ENCODE measurements around the gene ZFP14. TPM values are rescaled to one million over a fixed set of nuclear protein-coding genes. Genes with fewer than 3 reads are reported as not detected.

Gene ZFP14
- total RNA-seq: 10 to 100 TPM in 2 of 4 donors, 1 to 10 TPM in 2; 8.6 to 14.9 (median 10.5) TPM

DNA sequence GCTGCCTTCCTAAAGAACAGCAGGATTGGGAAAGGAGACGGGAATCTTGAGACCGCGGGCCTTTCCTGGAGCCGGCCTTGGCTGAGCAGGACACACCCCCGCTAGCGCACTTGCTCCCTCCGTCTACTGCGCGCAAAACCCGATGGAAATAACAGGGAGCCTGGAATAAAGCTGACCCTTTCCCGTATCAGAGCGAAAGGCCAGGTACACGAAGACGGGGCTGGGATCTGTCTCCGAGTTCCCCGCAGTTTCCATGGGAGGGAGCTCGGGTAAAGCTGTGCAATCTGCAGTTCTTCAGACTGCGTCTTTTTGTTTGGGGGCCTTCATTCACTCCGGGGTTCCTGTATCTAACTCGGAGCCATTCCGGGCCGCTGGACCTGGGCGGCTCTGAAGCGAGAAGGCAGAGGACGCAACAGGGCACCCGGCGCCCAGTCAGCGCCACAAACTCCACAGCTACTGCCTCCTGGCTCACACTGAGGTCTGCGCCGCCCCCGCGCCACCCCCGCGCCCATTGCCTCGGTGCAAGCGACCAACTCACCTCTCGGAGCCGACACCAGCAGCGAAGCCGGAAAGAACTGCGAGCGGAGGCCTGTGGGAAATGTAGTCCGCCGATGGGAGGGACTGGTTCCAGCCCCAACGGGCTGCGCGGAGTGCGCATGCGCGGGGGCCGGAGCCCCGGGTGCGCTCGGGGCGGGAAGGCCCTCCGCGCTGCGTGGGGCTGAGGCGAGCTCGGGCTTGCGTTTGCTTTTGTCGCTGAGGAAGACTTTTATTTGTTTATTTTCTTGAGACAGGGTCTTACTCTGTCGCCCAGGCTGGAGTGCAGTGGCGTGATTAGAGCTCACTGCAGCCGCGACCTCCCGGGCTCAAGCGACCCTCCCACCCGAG, at the start of gene ZFP14:
TSS of gene ZFP14 (minus strand) at position 577 of the 885 bp plus-strand sequence. CDS start 11,309 bp downstream, outside the sequence.
- WGBS, 2 donors: 1 to 3% methylated on average over 60 to 68 of the region's 69 CpGs

DNA sequence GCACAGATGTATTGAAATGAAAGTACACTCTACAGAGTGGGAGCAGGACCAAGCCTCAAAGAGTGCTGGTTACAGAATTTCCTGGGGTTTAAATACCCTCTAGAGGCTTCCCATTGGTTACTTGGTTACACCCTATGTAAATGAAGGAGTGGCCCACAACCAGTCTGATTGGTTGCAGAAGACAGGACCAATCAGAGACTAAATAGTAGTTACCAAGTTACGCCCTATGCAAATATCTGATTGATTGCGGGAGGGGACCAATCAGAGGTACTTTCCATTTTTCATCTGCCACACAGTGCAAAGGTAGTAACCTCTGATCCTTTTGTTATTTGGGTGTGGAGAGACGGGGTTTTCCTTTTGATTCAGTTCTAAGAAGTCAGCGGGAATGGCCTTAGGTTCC, 44.9 kb upstream of the ZFP14 start:
- DNase-seq: no peak
- no peaks in the 10 kb centered on the region for H3K4me1 ChIP-seq
- 86 to 92% methylated on average over 4 of the region's 4 CpGs for WGBS, 2 donors
- no peaks in the 10 kb centered on the region for H3K9me3 ChIP-seq
- intact Hi-C loops (cut with DNase I): no loop called here
- TF ChIP-seq POLR2A (IDR thresholded peaks at IDR 0.05): no peak
- TF ChIP-seq, protein P1, sequence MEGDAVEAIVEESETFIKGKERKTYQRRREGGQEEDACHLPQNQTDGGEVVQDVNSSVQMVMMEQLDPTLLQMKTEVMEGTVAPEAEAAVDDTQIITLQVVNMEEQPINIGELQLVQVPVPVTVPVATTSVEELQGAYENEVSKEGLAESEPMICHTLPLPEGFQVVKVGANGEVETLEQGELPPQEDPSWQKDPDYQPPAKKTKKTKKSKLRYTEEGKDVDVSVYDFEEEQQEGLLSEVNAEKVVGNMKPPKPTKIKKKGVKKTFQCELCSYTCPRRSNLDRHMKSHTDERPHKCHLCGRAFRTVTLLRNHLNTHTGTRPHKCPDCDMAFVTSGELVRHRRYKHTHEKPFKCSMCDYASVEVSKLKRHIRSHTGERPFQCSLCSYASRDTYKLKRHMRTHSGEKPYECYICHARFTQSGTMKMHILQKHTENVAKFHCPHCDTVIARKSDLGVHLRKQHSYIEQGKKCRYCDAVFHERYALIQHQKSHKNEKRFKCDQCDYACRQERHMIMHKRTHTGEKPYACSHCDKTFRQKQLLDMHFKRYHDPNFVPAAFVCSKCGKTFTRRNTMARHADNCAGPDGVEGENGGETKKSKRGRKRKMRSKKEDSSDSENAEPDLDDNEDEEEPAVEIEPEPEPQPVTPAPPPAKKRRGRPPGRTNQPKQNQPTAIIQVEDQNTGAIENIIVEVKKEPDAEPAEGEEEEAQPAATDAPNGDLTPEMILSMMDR (IDR thresholded peaks at IDR 0.05): no peak
- no peaks in the 10 kb centered on the region for H3K36me3 ChIP-seq
- no peak overlapping the region for H3K4me3 ChIP-seq (replicated peaks in 1 of 3)
- H3K27ac ChIP-seq: no peak overlapping the region
- H3K27me3 ChIP-seq: no peaks in the 10 kb centered on the region

More for the DNA sequence above, at the start of gene ZFP14:
- Histone ChIP-seq H3K9me3 (no peaks in the 10 kb centered on the region), H3K27ac (peak within 1 kb of the TSS; percentile 46 to 81 (median 66)), H3K4me1 (peaks cover 10 to 13% of the 10 kb centered on the region in 2 donors), H3K36me3 (no peaks in the 10 kb centered on the region), H3K27me3 (no peaks in the 10 kb centered on the region), H3K4me3 (replicated peaks in 1 of 3) (peak within 1 kb of the TSS; percentile 54 to 91 (median 54))
- peak; percentile 93 to 95 for DNase-seq
- TF ChIP-seq, protein P1 (IDR thresholded peaks at IDR 0.05): peak in 2 of 6 experiments; percentile 2 to 18
- TF ChIP-seq POLR2A (IDR thresholded peaks at IDR 0.05): peak; percentile 42 to 87
- intact Hi-C loops (cut with DNase I): no loop called here

DNA sequence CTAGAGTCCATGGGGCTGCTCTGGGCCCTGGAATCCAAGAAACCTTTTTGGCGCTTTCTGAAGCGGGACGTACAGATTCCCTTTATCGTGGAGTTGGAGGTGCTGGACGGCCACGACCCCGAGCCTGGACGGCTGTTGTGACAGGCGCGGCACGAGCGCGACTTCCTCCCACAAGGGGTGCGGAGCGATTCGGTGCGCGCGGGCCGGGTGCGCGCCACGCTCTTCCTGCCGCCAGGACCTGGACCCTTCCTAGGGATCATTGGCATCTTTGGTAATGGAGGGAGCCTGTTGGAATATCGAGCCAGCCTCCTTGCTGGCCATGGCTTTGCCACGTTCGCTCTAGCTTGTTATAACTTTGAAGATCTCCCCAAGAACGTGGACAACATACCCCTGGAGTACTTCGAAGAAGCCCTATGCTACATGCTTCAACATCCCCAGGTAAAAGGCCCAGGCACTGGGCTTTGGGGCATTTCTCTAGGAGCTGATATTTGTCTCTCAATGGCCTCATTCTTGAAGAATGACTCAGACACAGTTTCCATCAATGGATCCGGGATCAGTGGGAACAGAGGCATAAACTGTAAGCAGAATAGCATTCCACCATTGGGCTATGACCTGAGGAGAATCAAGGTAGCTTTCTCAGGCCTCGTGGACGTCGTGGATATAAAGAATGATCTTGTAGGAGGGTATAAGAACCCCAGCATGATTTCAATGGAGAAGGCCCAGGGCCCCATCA, 42.9 kb upstream of the ZFP14 start:
- H3K36me3 ChIP-seq: no peaks in the 10 kb centered on the region
- no peaks in the 10 kb centered on the region for H3K9me3 ChIP-seq
- H3K27me3 ChIP-seq: no peaks in the 10 kb centered on the region
- DNase-seq: no peak
- H3K4me1 ChIP-seq: peaks cover 9 to 10% of the 10 kb centered on the region in 2 donors
- 45 to 55% methylated on average over 13 to 15 of the region's 33 CpGs for WGBS, 2 donors
- intact Hi-C loops (cut with DNase I): no loop called here
- TF ChIP-seq, protein P1 (IDR thresholded peaks at IDR 0.05): no peak
- TF ChIP-seq POLR2A (IDR thresholded peaks at IDR 0.05): no peak
- peak overlapping the region in 2 of 3 donors; percentile 10 to 46 for H3K27ac ChIP-seq
- peak overlapping the region; percentile 3 to 41 (median 6) for H3K4me3 ChIP-seq (replicated peaks in 1 of 3)

DNA sequence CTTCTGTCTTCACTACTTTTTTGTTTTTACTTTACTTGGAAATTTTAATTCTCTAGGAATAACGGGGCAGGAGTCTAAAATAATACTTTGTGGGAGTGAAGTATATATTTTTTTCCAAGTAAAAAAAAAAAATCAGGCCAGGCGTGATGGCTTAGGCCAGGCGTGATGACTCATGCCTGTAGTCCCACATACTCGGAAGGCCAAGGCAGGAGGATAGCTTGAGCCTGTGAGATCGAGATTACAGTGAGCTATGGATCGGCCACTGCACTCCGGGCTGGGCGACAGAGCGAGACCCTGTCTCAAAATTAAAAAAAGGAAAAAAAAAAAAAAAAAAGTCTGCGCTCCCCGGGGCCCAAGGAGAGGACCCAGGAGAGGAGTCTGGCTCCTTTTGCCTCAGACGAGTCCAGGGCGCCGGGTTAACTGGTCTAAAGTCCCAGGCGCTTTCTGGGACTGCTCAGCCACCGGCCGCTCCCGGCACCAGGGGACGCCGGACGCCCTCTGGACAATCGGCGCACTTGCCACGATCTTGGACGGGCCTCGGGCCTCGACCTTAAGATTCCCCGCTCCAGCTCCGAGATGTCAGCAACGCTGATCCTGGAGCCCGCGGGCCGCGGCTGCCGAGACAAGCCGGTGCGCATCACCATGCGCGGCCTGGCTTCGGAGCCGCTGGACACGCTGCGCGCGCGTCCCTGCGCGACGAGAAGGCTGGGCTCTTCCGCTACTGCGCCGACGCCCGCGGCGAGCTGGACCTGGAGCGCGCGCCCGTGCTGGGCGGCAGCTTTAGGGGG, 42.2 kb upstream of the ZFP14 start:
- Histone ChIP-seq H3K36me3 (no peaks in the 10 kb centered on the region), H3K4me3 (replicated peaks in 1 of 3) (peak overlapping the region; percentile 3 to 41 (median 6)), H3K27ac (peak overlapping the region in 2 of 3 donors; percentile 10 to 46), H3K9me3 (no peaks in the 10 kb centered on the region), H3K4me1 (peaks cover 9 to 10% of the 10 kb centered on the region in 2 donors), H3K27me3 (no peaks in the 10 kb centered on the region)
- WGBS, 2 donors: 13 to 16% methylated on average over 24 to 27 of the region's 61 CpGs
- TF ChIP-seq, protein P1 (IDR thresholded peaks at IDR 0.05): no peak
- peak in 1 of 2 donors; percentile 44 for TF ChIP-seq POLR2A (IDR thresholded peaks at IDR 0.05)
- DNase-seq: peak; percentile 29 to 30
- intact Hi-C loops (cut with DNase I): no loop called here
